ENCODE data around the gene GPR142. TPM values are rescaled to one million over a fixed set of nuclear protein-coding genes. Genes with fewer than 3 reads are reported as not detected.

GPR142 gene
- total and polyA plus RNA-seq, 10 of the 15 experiments (the other 5 are each of a cell fraction or from before 2014, with no cell fraction given) = not detected

DNA sequence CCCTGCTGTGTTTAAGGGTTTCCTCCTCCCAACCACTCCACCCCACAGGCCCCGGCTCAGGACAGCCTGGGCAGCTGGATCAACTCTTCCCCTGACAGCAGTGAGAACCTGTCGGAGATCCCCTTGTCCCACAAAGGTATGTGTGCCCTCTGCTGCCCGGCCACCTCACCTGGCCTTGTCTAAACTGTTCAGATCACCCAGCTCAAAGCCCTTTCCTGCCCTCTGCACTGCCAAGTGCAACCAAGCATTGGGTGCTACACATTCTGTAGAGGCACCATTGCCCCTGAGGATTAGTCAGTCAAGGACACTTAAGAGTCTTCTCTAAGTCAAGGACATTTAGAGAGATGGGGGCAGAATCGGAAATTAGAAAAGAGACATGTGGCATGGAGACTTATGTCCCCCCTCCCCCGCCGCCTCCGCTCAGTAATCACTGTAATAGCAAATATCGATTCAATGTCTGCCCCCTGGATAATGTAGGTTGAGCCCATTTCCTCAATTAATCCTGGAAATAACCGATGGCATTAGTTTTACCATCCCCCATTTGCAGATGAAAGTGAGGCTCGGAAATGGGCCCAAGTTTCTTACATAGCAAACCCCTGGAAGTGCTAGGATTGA, 13.8 kb upstream of the GPR142 start (continued):
- TF ChIP-seq, protein P1, sequence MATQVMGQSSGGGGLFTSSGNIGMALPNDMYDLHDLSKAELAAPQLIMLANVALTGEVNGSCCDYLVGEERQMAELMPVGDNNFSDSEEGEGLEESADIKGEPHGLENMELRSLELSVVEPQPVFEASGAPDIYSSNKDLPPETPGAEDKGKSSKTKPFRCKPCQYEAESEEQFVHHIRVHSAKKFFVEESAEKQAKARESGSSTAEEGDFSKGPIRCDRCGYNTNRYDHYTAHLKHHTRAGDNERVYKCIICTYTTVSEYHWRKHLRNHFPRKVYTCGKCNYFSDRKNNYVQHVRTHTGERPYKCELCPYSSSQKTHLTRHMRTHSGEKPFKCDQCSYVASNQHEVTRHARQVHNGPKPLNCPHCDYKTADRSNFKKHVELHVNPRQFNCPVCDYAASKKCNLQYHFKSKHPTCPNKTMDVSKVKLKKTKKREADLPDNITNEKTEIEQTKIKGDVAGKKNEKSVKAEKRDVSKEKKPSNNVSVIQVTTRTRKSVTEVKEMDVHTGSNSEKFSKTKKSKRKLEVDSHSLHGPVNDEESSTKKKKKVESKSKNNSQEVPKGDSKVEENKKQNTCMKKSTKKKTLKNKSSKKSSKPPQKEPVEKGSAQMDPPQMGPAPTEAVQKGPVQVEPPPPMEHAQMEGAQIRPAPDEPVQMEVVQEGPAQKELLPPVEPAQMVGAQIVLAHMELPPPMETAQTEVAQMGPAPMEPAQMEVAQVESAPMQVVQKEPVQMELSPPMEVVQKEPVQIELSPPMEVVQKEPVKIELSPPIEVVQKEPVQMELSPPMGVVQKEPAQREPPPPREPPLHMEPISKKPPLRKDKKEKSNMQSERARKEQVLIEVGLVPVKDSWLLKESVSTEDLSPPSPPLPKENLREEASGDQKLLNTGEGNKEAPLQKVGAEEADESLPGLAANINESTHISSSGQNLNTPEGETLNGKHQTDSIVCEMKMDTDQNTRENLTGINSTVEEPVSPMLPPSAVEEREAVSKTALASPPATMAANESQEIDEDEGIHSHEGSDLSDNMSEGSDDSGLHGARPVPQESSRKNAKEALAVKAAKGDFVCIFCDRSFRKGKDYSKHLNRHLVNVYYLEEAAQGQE (IDR thresholded peaks at IDR 0.05; ENCODE audit: low read depth, low read length) = no peak

DNA sequence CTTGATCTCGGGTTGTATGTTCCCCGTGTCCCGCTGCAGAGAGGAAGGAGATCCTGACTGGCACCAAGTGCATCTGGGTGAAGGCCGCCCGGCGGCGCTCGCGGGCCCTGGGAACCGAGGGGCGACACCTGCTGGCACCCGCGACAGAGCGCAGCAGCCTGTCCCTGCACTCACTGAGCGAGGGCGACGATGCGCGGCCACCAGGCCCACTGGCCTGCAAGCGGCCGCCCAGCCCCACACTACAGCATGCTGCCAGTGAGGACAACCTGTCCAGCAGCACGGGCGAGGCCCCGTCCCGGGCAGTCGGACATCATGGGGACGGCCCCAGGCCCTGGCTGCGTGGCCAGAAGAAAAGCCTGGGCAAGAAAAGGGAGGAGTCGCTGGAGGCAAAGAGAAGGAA, 13.2 kb upstream of the GPR142 start:
- Histone ChIP-seq H3K4me2 (ENCODE audit: control insufficient read depth, insufficient read depth) (no peak overlapping the region), H3K9ac (ENCODE audit: control insufficient read depth, insufficient read depth, low read length) (no peak overlapping the region), H3K27me3 (replicated peaks in 1 of 2; ENCODE audit: control insufficient read depth in 2 of 2, insufficient read depth in 2 of 2, low read length in 1 of 2) (peaks cover 3 to 8% of the 10 kb centered on the region in 2 experiments; a peak in 3 of 4 replicates), H3K9me3 (replicated peaks; ENCODE audit: control insufficient read depth, insufficient read depth, low read length) (no peaks in the 10 kb centered on the region), H4K20me1 (ENCODE audit: control insufficient read depth, insufficient read depth) (no peaks in the 10 kb centered on the region), H3K4me3 (no peak overlapping the region), H2AFZ (ENCODE audit: control insufficient read depth, low read depth, low read length) (no peak overlapping the region), H3K36me3 (ENCODE audit: control insufficient read depth in 2 of 2, insufficient read depth in 2 of 2, low read length in 1 of 2) (no peaks in the 10 kb centered on the region), H3K4me1 (ENCODE audit: control insufficient read depth, insufficient read depth, low read length) (no peaks in the 10 kb centered on the region), H3K79me2 (ENCODE audit: control insufficient read depth, insufficient read depth, low read length) (no peaks in the 10 kb centered on the region), H3K27ac (ENCODE audit: control insufficient read depth, insufficient read depth) (no peak overlapping the region)
- ChIA-PET SMC1A (ENCODE audit: uncharacterized antibody, unreplicated experiment) (no interaction called here), POLR2A (no interaction called here), CTCF (interaction anchor here (1.2 to 2.9 kb wide), 3 partner anchors 14 to 53 kb away, joined by 3 to 7 read pairs (median 3); no protein-coding TSS in a partner anchor), RAD21 (ENCODE audit: unreplicated experiment) (no interaction called here)
- intact Hi-C loops (cut with micrococcal nuclease; ENCODE audit: unreplicated experiment) (loop anchor here (2.0 kb wide), 1 partner anchor 53 kb away; no protein-coding TSS in a partner anchor), in situ Hi-C loops (cut with MboI) (no loop called here)
- BruUV-seq (replicated peaks) = no TSS peak
- 2% methylated on average over 29 of the region's 29 CpGs for WGBS (ENCODE audit: insufficient coverage, insufficient replicate concordance, low lambda C conversion rate, missing lambda C conversion rate)
- DNase-seq (ENCODE audit: low read depth, low spot score) (no peak), FAIRE-seq (no peak), ATAC-seq (peak; percentile 96)
- TF ChIP-seq, protein P2, sequence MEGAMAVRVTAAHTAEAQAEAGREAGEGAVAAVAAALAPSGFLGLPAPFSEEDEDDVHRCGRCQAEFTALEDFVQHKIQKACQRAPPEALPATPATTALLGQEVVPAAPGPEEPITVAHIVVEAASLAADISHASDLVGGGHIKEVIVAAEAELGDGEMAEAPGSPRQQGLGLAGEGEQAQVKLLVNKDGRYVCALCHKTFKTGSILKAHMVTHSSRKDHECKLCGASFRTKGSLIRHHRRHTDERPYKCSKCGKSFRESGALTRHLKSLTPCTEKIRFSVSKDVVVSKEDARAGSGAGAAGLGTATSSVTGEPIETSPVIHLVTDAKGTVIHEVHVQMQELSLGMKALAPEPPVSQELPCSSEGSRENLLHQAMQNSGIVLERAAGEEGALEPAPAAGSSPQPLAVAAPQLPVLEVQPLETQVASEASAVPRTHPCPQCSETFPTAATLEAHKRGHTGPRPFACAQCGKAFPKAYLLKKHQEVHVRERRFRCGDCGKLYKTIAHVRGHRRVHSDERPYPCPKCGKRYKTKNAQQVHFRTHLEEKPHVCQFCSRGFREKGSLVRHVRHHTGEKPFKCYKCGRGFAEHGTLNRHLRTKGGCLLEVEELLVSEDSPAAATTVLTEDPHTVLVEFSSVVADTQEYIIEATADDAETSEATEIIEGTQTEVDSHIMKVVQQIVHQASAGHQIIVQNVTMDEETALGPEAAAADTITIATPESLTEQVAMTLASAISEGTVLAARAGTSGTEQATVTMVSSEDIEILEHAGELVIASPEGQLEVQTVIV (IDR thresholded peaks at IDR 0.05; ENCODE audit: borderline replicate concordance, partially characterized antibody) = no peak
- TF ChIP-seq, protein P3, sequence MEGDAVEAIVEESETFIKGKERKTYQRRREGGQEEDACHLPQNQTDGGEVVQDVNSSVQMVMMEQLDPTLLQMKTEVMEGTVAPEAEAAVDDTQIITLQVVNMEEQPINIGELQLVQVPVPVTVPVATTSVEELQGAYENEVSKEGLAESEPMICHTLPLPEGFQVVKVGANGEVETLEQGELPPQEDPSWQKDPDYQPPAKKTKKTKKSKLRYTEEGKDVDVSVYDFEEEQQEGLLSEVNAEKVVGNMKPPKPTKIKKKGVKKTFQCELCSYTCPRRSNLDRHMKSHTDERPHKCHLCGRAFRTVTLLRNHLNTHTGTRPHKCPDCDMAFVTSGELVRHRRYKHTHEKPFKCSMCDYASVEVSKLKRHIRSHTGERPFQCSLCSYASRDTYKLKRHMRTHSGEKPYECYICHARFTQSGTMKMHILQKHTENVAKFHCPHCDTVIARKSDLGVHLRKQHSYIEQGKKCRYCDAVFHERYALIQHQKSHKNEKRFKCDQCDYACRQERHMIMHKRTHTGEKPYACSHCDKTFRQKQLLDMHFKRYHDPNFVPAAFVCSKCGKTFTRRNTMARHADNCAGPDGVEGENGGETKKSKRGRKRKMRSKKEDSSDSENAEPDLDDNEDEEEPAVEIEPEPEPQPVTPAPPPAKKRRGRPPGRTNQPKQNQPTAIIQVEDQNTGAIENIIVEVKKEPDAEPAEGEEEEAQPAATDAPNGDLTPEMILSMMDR (IDR thresholded peaks at IDR 0.05 in 2 of 3, conservative IDR thresholded peaks at IDR 0.05 in 1 of 3; ENCODE audit: control insufficient read depth in 2 of 3, extremely low read depth in 1 of 3, insufficient read depth in 1 of 3, low read depth in 3 of 3, low read length in 3 of 3) = peak; percentile 91 to 96 (median 95)
- TF ChIP-seq IKZF1 (conservative IDR thresholded peaks at IDR 0.05) (peak; percentile 33; the same call in 1 of the 2 replicates), YY1 (IDR thresholded peaks at IDR 0.05; ENCODE audit: low read depth, low read length) (peak; percentile 70), CREB1 (IDR thresholded peaks at IDR 0.05; ENCODE audit: low read depth) (no peak), ZNF592 (IDR thresholded peaks at IDR 0.05) (peak; percentile 78; the same call in 1 of the 2 replicates), RAD21 (IDR thresholded peaks at IDR 0.05; ENCODE audit: insufficient read depth, low read depth, low read length) (peak; percentile 47)

Measured in GM12878 (cell line).